ENCODE measurements around the gene PLSCR3.
"Not testable (repeated sequence)": the region's sequence is repeated elsewhere in the genome, so short reads cannot be mapped to it uniquely, and the experiment has no call there.

The PLSCR3 gene

GRCh38 chr17:7380321-7380720, 14.0 kb downstream of the PLSCR3 start:
- DNase-seq = peak in 2 of 3 experiments; percentile 6 to 23

GRCh38 chr17:7379134-7379533, 15.2 kb downstream of the PLSCR3 start:
- DNase-seq = no peak

GRCh38 chr17:7374353-7374752, 20.0 kb downstream of the PLSCR3 start:
- DNase-seq = no peak

GRCh38 chr17:7370853-7371252, 23.5 kb downstream of the PLSCR3 start:
- DNase-seq = no peak

GRCh38 chr17:7369825-7370224, 24.5 kb downstream of the PLSCR3 start:
- DNase-seq = no peak

GRCh38 chr17:7368599-7368994, 25.7 kb downstream of the PLSCR3 start:
- DNase-seq = not testable (repeated sequence)

GRCh38 chr17:7367918-7368598, 26.3 kb downstream of the PLSCR3 start:
- DNase-seq = no peak

- DNase-seq = no peak
Measured at GRCh38 chr17:7367083-7367482, 27.2 kb downstream of the PLSCR3 start.

GRCh38 chr17:7365963-7366362, 28.4 kb downstream of the PLSCR3 start:
- DNase-seq = not testable (repeated sequence)

- DNase-seq = no peak
Measured at GRCh38 chr17:7363311-7363710, 31.0 kb downstream of the PLSCR3 start.

GRCh38 chr17:7361906-7362305, 32.4 kb downstream of the PLSCR3 start:
- DNase-seq = no peak

- DNase-seq = no peak
Measured at GRCh38 chr17:7357381-7357780, 36.9 kb downstream of the PLSCR3 start.

- DNase-seq = no peak
Measured at GRCh38 chr17:7356756-7357155, 37.6 kb downstream of the PLSCR3 start.

GRCh38 chr17:7356072-7356549, 38.2 kb downstream of the PLSCR3 start:
- DNase-seq = peak; percentile 38 to 65 (median 51)

- no peak for DNase-seq
Measured at GRCh38 chr17:7355573-7355972, 38.8 kb downstream of the PLSCR3 start.

GRCh38 chr17:7355053-7355452, 39.3 kb downstream of the PLSCR3 start, which contains the start of gene TMEM95:
Gene TMEM95, plus strand, starts transcription at chr17:7355156. Its CDS starts 49 bp downstream, at chr17:7355205.
- peak in 1 of 3 experiments; percentile 2 for DNase-seq

- DNase-seq = peak in 2 of 3 experiments; percentile 39 to 64
Measured at GRCh38 chr17:7354262-7354843, 40.0 kb downstream of the PLSCR3 start.

- DNase-seq = no peak
Measured at GRCh38 chr17:7352910-7353635, 41.3 kb downstream of the PLSCR3 start.

- DNase-seq = no peak
Measured at GRCh38 chr17:7352503-7352889, 41.8 kb downstream of the PLSCR3 start.

GRCh38 chr17:7351665-7352502, 42.4 kb downstream of the PLSCR3 start, which contains the start of gene KCTD11:
Gene KCTD11, plus strand, starts transcription at chr17:7352162.
- DNase-seq = peak; percentile 33 to 71 (median 57)

GRCh38 chr17:7348478-7349242, 45.7 kb downstream of the PLSCR3 start:
- DNase-seq = no peak
